OCI-LY7 (cell line): Measurements from ENCODE around the gene MRPL34. TPM values are rescaled to one million over a fixed set of nuclear protein-coding genes. Genes with fewer than 3 reads are reported as not detected.

Source experiments
- BruUV-seq: library from RNA; stranded (reverse); fragments of 400-500 nt; replicated peaks from 2 replicates; lab custom pipeline; 2021; lab: Mats Ljungman, UMichigan
- CTCF ChIA-PET: fragments of 300-600 bp; sonication (Branson Sonifier 250); formaldehyde crosslinking; loops from one replicate; lab custom pipeline; 2022; ENCODE audit warnings: antibody characterized with exemption; ENCODE audit not compliant: unreplicated experiment; lab: Charles Lee
- POLR2A ChIA-PET: fragments of 300-600 bp; sonication (Branson Sonifier 250); formaldehyde crosslinking; loops from one replicate; lab custom pipeline; 2022; ENCODE audit warnings: antibody characterized with exemption; lab: Charles Lee
- DNase-seq: peaks from one replicate; pipeline ENCODE4 v3.0.0-alpha.2; 2015; ENCODE audit warnings: low spot score
- H2AFZ ChIP-seq: fragments of 200-600 bp; sonication (generic), shearing (Covaris generic); 2 replicates; pipeline ENCODE4 v1.6.1; 2014; ENCODE audit warnings: mild to moderate bottlenecking, antibody characterized with exemption, low read length, moderate library complexity
- H3K27ac ChIP-seq: fragments of 200-600 bp; sonication (generic); 2 replicates; pipeline ENCODE4 v1.5.1; 2014; ENCODE audit warnings: mixed run types, low read depth, mild to moderate bottlenecking, moderate library complexity, low read length, inconsistent platforms; ENCODE audit not compliant: poor library complexity, severe bottlenecking
- H3K36me3 ChIP-seq: fragments of 200-600 bp; sonication (generic); 2 replicates; pipeline ENCODE4 v1.6.1; 2014; ENCODE audit warnings: mild to moderate bottlenecking, antibody characterized with exemption, low read length, moderate library complexity, mixed read lengths; ENCODE audit not compliant: insufficient read depth
- H3K4me1 ChIP-seq: fragments of 200-600 bp; sonication (generic); 2 replicates; pipeline ENCODE4 v1.5.1; 2014; ENCODE audit warnings: mild to moderate bottlenecking, low read length; ENCODE audit not compliant: insufficient read depth, poor library complexity, severe bottlenecking
- H3K4me2 ChIP-seq: fragments of 200-600 bp; sonication (generic); 2 replicates; pipeline ENCODE4 v1.6.1; 2014; ENCODE audit warnings: mild to moderate bottlenecking, low read length
- H3K4me3 ChIP-seq: fragments of 200-600 bp; sonication (generic); 2 replicates; pipeline ENCODE4 v1.5.1; 2014; ENCODE audit warnings: mild to moderate bottlenecking, low read depth, low read length; ENCODE audit not compliant: poor library complexity, severe bottlenecking
- H3K79me2 ChIP-seq: fragments of 200-600 bp; sonication (generic); 2 replicates; pipeline ENCODE4 v1.6.1; 2016; ENCODE audit warnings: low read depth, mild to moderate bottlenecking, low read length, moderate library complexity, mixed read lengths; ENCODE audit not compliant: insufficient read depth
- H3K9me2 ChIP-seq: fragments of 200-600 bp; sonication (generic); 2 replicates; pipeline ENCODE4 v1.6.1; 2016; ENCODE audit warnings: mild to moderate bottlenecking, low read length, mixed read lengths; ENCODE audit not compliant: insufficient read depth
- H3K9me3 ChIP-seq: fragments of 200-600 bp; sonication (generic); 2 replicates; pipeline ENCODE4 v1.6.1; 2014; ENCODE audit warnings: mild to moderate bottlenecking, mixed run types, low read length, mixed read lengths
- H4K20me1 ChIP-seq: fragments of 200-600 bp; sonication (generic); 2 replicates; pipeline ENCODE4 v1.6.1; 2014; ENCODE audit warnings: mild to moderate bottlenecking, antibody characterized with exemption, low read length, moderate library complexity, mixed read lengths; ENCODE audit not compliant: insufficient read depth
- CTCF ChIP-seq: fragments of 200-600 bp; sonication (generic); conservative IDR thresholded peaks from 2 replicates; pipeline ENCODE4 v1.5.1; 2014; ENCODE audit warnings: mild to moderate bottlenecking, antibody characterized with exemption, low read length, moderate library complexity, mixed read lengths
- EZH2phosphoT487 ChIP-seq: fragments of 200-600 bp; sonication (generic); IDR thresholded peaks from 2 replicates; pipeline ENCODE4 v1.6.1; 2018; ENCODE audit warnings: low read depth, borderline replicate concordance, mild to moderate bottlenecking, mixed run types, antibody characterized with exemption, low read length, moderate library complexity, mixed read lengths
- intact Hi-C: fragments of 100-400 bp; cut with micrococcal nuclease; formaldehyde crosslinking; loops from one replicate; pipeline ENCODE4 v1.10.0; 2022; ENCODE audit not compliant: unreplicated experiment
- total RNA-seq, 2 experiments: library from RNA; depleted of rRNA in 1 of 2; stranded (reverse); fragments of >200 nt in 1 of 2; shearing (Covaris generic) in 1 of 2; gene quantifications; 2 replicates each; pipeline ENCODE4 v1.2.3, GENCODE V29; 2014 to 2022

The MRPL34 gene
- total RNA-seq, 2 experiments from 2014 or later = 173 to 174 TPM

- peak overlapping the region; percentile 34 for H3K4me3 ChIP-seq
- H3K9me3 ChIP-seq = no peaks in the 10 kb centered on the region
- H2AFZ ChIP-seq = no peak overlapping the region
- no peak for TF ChIP-seq EZH2phosphoT487
- no peak for TF ChIP-seq CTCF
- intact Hi-C loops = no loop called here
- peak overlapping the region; percentile 38 for H3K4me2 ChIP-seq
- POLR2A ChIA-PET = interaction anchor here (0.5 to 2.4 kb wide), 6 partner anchors 12 to 208 kb away, joined by 3 to 15 read pairs (median 4); partner anchors contain the start of genes DDA1 and MRPL34
- no TSS peak for BruUV-seq
- no peaks in the 10 kb centered on the region for H4K20me1 ChIP-seq
- H3K4me1 ChIP-seq = peaks cover 31% of the 10 kb centered on the region
- peak; percentile 96 for DNase-seq
- H3K9me2 ChIP-seq = no peaks in the 10 kb centered on the region
- CTCF ChIA-PET = interaction anchor here (0.6 to 2.0 kb wide), 6 partner anchors 8 to 109 kb away, joined by 3 to 8 read pairs (median 4); partner anchors contain the start of gene DDA1
- no peaks in the 10 kb centered on the region for H3K36me3 ChIP-seq
- H3K27ac ChIP-seq = no peak overlapping the region
- H3K79me2 ChIP-seq = peaks cover under 1% of the 10 kb centered on the region; the same call in 1 of the 2 replicates
Measured at GRCh38 chr19:17332677-17333581, 27.3 kb downstream of the MRPL34 start.

GRCh38 chr19:17333611-17334413 is 28.1 kb downstream of the MRPL34 start:
- Histone ChIP-seq H3K9me2 (no peaks in the 10 kb centered on the region), H3K9me3 (no peaks in the 10 kb centered on the region), H3K4me2 (peak overlapping the region; percentile 97), H3K27ac (peak overlapping the region; percentile 38), H3K36me3 (peaks cover 3% of the 10 kb centered on the region; the same call in 1 of the 2 replicates), H3K79me2 (peaks cover 9% of the 10 kb centered on the region; the same call in 1 of the 2 replicates), H2AFZ (peak overlapping the region; percentile 75; the same call in 1 of the 2 replicates), H4K20me1 (peaks cover 6% of the 10 kb centered on the region; the same call in 1 of the 2 replicates), H3K4me3 (peak overlapping the region; percentile 86), H3K4me1 (peaks cover 32% of the 10 kb centered on the region)
- intact Hi-C loops = loop anchor here (1.0 kb wide), 1 partner anchor 25 kb away; the partner anchor contains the start of gene DDA1
- BruUV-seq = no TSS peak
- TF ChIP-seq CTCF (0 out of 2 replicates have a peak, but pooled peaks have one; percentile 27), EZH2phosphoT487 (no peak)
- ChIA-PET CTCF (interaction anchor here (2.0 kb wide), 1 partner anchor 25 kb away, joined by 8 read pairs; the partner anchor contains the start of gene DDA1), POLR2A (interaction anchor here (0.5 to 2.4 kb wide), 3 partner anchors 9 to 209 kb away, joined by 3 to 15 read pairs (median 4); partner anchors contain the start of gene DDA1)
- DNase-seq = peak; percentile 47
